MM.1S (cell line): ENCODE measurements around the gene MAML3.

Source experiments
- CTCF ChIP-seq: fragments of 300-600 bp; sonication (generic); IDR thresholded peaks from 2 replicates; pipeline ENCODE4 v1.5.1; 2016; ENCODE audit warnings: antibody characterized with exemption, low read length, mixed read lengths
- EZH2 ChIP-seq: fragments of 300-600 bp; sonication (generic); optimal IDR thresholded peaks from 2 replicates; pipeline ENCODE3; 2017; ENCODE audit warnings: low read depth, mild to moderate bottlenecking, antibody characterized with exemption, low read length, mixed read lengths
- EZH2phosphoT487 ChIP-seq: fragments of 300-600 bp; sonication (generic); IDR thresholded peaks from 2 replicates; pipeline ENCODE4 v1.6.1; 2018; ENCODE audit warnings: antibody characterized with exemption, low read length

- no peak for TF ChIP-seq CTCF
- TF ChIP-seq EZH2, result no peak
- no peak for TF ChIP-seq EZH2phosphoT487
These were observed 16.3 kb upstream of the MAML3 start for GRCh38 chr4:140170299-140170698.
